Esophagus muscularis mucosa (tissue), 4 donors: Measurements from ENCODE around the gene ARHGAP24. TPM values are rescaled to one million over a fixed set of nuclear protein-coding genes. Genes with fewer than 3 reads are reported as not detected.

Experiments used
- DNase-seq: peaks from one replicate; pipeline ENCODE4 v3.0.0-alpha.2; 2017; ENCODE audit errors: extremely low spot score
- H3K27ac ChIP-seq, 4 donors: fragments of 200-600 bp; sonication (generic); replicated peaks in 1 of 4; 1 replicate in 3 of 4; 2 replicates in 1 of 4; pipeline ENCODE4 v1.5.1; 2016 to 2019; ENCODE audit warnings: mild to moderate bottlenecking in 1 of 4
- H3K27me3 ChIP-seq, 4 donors: fragments of 200-600 bp; sonication (generic); one replicate each; pipeline versions ENCODE4 v1.5.1 to v1.6.0; 2016 to 2019
- H3K36me3 ChIP-seq, 4 donors: fragments of 200-600 bp; sonication (generic); one replicate each; pipeline ENCODE4 v1.5.1; 2016 to 2019
- H3K4me1 ChIP-seq, 4 donors: fragments of 200-600 bp; sonication (generic); one replicate each; pipeline ENCODE4 v1.5.1; 2016 to 2019
- H3K4me3 ChIP-seq, 4 donors: fragments of 200-600 bp; sonication (generic); 1 replicate in 2 of 4; 2 replicates in 2 of 4; pipeline ENCODE4 v1.5.1; 2016 to 2019; ENCODE audit warnings: mild to moderate bottlenecking in 4 of 4, moderate library complexity in 1 of 4
- H3K9me3 ChIP-seq, 4 donors: fragments of 200-600 bp; sonication (generic); 1 replicate in 3 of 4; 2 replicates in 1 of 4; pipeline ENCODE4 v1.5.1; 2016 to 2019
- EP300 ChIP-seq: sonication (generic); formaldehyde crosslinking; IDR thresholded peaks from one replicate; pipeline ENCODE4 v1.6.1; 2017; ENCODE audit warnings: antibody characterized with exemption
- POLR2A ChIP-seq: fragments of 450-650 bp; IDR thresholded peaks from one replicate; pipeline ENCODE4 v1.6.1; 2017; ENCODE audit warnings: antibody characterized with exemption, moderate library complexity, mild to moderate bottlenecking, low read depth
- POLR2AphosphoS5 ChIP-seq, 2 donors: sonication (generic); formaldehyde crosslinking; IDR thresholded peaks; one replicate each; pipeline ENCODE4 v1.6.1; 2017; ENCODE audit warnings: antibody characterized with exemption in 2 of 2
- WGBS: methylation state at CpG from one replicate; pipeline ENCODE4 v1.1.5; 2018; 5-methylcytosine and 5-hydroxymethylcytosine counted together
- intact Hi-C: fragments of 100-400 bp; cut with DNase I; formaldehyde crosslinking; loops from one replicate; pipeline ENCODE4 v1.15.1; 2023
- total RNA-seq, 4 donors: library from RNA; depleted of rRNA; stranded (reverse); fragments of >200 nt; gene quantifications; one replicate each; pipeline versions ENCODE4 v1.1.0 to v1.2.1, GENCODE V29; 2016
- TF ChIP-seq, protein P1 (sequence below), 3 experiments: fragments of 200-600 bp in 2 of 3; fragments of 450-650 bp in 1 of 3; sonication (generic) in 2 of 3; IDR thresholded peaks; one replicate each; pipeline ENCODE4 v1.5.1; 2017 to 2019; ENCODE audit warnings: antibody characterized with exemption in 3 of 3, mild to moderate bottlenecking in 2 of 3, moderate library complexity in 1 of 3

The ARHGAP24 gene
- total RNA-seq, 4 donors from 2014 or later, result 17.6 to 30.2 (median 23.6) TPM

DNA sequence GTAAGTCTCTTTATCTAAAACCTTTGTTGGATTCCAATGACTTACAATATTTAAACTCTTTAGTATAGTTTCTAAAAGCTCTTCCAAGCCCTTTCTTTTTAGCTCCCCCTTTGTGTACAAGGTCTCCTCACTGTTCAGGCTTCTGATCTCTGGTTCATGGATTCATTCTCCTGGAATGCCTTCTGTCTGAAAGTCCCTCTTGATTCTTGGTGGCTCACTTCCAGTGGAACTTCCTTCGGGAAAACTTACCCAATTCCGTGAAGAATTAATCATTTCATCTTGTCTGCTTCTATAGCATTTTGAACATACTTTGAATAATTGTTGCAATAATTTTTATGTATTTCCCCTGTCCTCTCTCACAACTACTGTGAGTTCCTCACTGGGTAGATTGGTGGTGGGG is 3.6 kb downstream of the ARHGAP24 start:
- no peak overlapping the region for H3K4me3 ChIP-seq
- no peaks in the 10 kb centered on the region for H3K36me3 ChIP-seq
- peaks cover 4 to 14% (median 11%) of the 10 kb centered on the region in 4 donors for H3K4me1 ChIP-seq
- intact Hi-C loops, result no loop called here
- 65% methylated on average over 2 of the region's 2 CpGs for WGBS
- no peak overlapping the region for H3K27ac ChIP-seq
- no peaks in the 10 kb centered on the region for H3K9me3 ChIP-seq
- TF ChIP-seq, protein P1, sequence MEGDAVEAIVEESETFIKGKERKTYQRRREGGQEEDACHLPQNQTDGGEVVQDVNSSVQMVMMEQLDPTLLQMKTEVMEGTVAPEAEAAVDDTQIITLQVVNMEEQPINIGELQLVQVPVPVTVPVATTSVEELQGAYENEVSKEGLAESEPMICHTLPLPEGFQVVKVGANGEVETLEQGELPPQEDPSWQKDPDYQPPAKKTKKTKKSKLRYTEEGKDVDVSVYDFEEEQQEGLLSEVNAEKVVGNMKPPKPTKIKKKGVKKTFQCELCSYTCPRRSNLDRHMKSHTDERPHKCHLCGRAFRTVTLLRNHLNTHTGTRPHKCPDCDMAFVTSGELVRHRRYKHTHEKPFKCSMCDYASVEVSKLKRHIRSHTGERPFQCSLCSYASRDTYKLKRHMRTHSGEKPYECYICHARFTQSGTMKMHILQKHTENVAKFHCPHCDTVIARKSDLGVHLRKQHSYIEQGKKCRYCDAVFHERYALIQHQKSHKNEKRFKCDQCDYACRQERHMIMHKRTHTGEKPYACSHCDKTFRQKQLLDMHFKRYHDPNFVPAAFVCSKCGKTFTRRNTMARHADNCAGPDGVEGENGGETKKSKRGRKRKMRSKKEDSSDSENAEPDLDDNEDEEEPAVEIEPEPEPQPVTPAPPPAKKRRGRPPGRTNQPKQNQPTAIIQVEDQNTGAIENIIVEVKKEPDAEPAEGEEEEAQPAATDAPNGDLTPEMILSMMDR (IDR thresholded peaks at IDR 0.05), result no peak
- TF ChIP-seq EP300 (no peak), POLR2A (no peak), POLR2AphosphoS5 (IDR thresholded peaks at IDR 0.05) (no peak)
- no peak for DNase-seq
- H3K27me3 ChIP-seq, result peaks cover 0 to 33% (median 2%) of the 10 kb centered on the region in 4 donors

DNA sequence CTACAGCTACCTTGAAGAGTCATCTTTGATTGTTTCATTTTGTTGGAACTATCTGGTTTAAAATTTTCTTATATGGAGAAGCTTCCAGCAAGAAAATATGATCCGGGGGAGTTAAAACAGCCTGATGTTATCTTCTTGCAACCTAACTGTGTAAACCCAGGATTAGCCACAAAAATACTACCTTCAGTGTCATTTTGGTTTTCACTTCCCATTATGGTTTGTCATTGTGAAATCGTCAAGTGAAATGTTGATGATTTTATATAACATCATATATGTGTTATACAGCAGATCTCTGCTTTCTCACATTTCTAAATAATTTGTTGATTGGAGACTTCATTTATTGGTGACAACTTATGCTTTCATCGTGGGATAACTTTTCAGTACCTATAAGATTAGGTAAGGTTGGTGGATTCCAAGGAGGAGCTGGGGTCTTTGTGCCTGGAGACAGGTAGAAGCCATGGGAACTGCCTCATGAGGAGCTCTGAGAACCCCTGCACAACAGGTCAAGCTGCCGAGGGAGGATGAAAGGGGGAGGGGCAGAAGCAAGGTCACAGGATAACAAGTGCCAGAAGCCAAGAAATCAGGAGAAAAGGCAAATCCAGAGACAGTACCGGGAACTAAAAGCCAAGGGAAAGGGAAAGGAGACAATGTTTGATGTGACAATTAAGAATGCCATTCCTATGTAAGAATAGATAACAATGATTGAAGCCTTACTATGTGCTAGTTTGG is 7.2 kb downstream of the ARHGAP24 start:
- intact Hi-C loops, result no loop called here
- H3K4me1 ChIP-seq, result no peaks in the 10 kb centered on the region
- TF ChIP-seq, protein P1 (IDR thresholded peaks at IDR 0.05), result no peak
- no peak for TF ChIP-seq POLR2AphosphoS5 (IDR thresholded peaks at IDR 0.05)
- H3K36me3 ChIP-seq, result no peaks in the 10 kb centered on the region
- H3K27me3 ChIP-seq, result peaks cover 0 to 10% (median 2%) of the 10 kb centered on the region in 4 donors
- DNase-seq, result no peak
- 69% methylated on average over 5 of the region's 5 CpGs for WGBS
- no peaks in the 10 kb centered on the region for H3K9me3 ChIP-seq
- H3K27ac ChIP-seq, result no peak overlapping the region
- H3K4me3 ChIP-seq, result no peak overlapping the region

DNA sequence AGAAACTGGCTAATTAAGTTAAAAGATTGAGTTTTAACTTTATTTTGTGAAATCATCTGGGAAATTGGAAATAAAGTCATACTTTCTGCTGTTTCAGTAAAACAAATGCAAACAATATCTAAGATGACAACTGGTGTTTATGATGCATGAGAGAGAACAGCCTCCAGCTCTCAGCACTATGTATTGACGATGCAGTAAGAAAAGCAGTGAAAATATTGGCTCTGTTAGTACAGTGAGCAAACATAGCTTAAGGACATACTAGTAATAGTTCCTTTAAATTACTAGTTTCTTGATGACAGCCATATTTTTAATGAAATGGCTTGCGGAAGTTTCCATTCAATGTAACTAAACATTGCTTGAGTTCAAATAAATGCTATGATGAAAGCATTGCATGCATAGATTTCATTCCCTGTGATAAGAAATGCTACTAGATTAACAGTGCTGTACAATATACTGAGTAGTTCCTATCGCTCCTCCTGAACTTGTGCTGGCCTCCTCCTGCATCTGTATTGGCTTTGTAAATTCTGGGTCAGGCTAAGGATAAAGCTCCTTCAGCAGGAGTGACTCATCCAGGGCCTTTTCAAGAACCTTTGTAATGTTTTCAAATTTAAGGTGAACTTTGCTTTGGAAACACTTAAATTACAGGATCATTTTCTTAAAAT is 11.6 kb downstream of the ARHGAP24 start:
- H3K4me3 ChIP-seq, result no peak overlapping the region
- 97% methylated on average over 3 of the region's 3 CpGs for WGBS
- DNase-seq, result no peak
- peaks cover 0 to 8% (median 4%) of the 10 kb centered on the region in 4 donors for H3K4me1 ChIP-seq
- no peak overlapping the region for H3K27ac ChIP-seq
- no peaks in the 10 kb centered on the region for H3K36me3 ChIP-seq
- no peaks in the 10 kb centered on the region for H3K9me3 ChIP-seq
- H3K27me3 ChIP-seq, result no peaks in the 10 kb centered on the region
- intact Hi-C loops, result no loop called here
- no peak for TF ChIP-seq EP300
- TF ChIP-seq, protein P1 (IDR thresholded peaks at IDR 0.05), result no peak
- no peak for TF ChIP-seq POLR2AphosphoS5 (IDR thresholded peaks at IDR 0.05)
- no peak for TF ChIP-seq POLR2A

DNA sequence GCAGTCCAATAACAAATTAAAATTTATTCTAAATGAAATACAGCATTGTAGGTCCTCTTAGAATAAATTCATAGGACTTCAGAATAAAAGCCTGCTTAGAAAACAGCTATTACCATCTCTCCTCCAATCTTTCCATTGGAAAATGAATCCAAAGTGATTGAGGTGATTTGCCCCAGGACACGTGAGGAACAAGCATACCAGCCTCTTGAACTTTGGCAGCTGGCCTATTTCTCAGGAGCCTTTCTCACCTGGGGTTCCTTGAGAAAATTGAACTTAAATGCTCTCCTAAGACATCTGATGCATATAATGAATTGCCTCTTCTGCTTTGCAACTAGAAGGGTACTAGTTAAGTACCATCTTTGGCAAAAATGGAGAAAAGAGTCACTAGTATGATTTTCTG is 13.5 kb downstream of the ARHGAP24 start:
- no peak overlapping the region for H3K27ac ChIP-seq
- TF ChIP-seq EP300 (no peak), POLR2AphosphoS5 (IDR thresholded peaks at IDR 0.05) (no peak), POLR2A (no peak)
- TF ChIP-seq, protein P1 (IDR thresholded peaks at IDR 0.05), result no peak
- 80% methylated on average over 1 of the region's 1 CpG for WGBS
- no peaks in the 10 kb centered on the region for H3K36me3 ChIP-seq
- H3K9me3 ChIP-seq, result no peaks in the 10 kb centered on the region
- H3K27me3 ChIP-seq, result no peaks in the 10 kb centered on the region
- peaks cover 0 to 8% (median 4%) of the 10 kb centered on the region in 4 donors for H3K4me1 ChIP-seq
- H3K4me3 ChIP-seq, result no peak overlapping the region
- no peak for DNase-seq
- intact Hi-C loops, result no loop called here
